HepG2 (cell line): ENCODE measurements around the gene ZNF445. TPM values are rescaled to one million over a fixed set of nuclear protein-coding genes. Genes with fewer than 3 reads are reported as not detected.

Source experiments
- ATRX ChIP-seq: sonication (generic); formaldehyde crosslinking; IDR thresholded peaks from 2 replicates; pipeline ENCODE4 v1.4.0; 2020; ENCODE audit warnings: missing genetic modification reagents, borderline replicate concordance
- EP300 ChIP-seq, 3 experiments: sonication (generic) in 1 of 3; formaldehyde crosslinking in 1 of 3; IDR thresholded peaks; 2 replicates each; pipeline versions ENCODE4 v1.5.1 to v1.6.1; 2011 to 2020; ENCODE audit warnings: low read depth in 2 of 3, low read length in 2 of 3, borderline replicate concordance in 1 of 3, improper control_type of control experiment in 1 of 3, mild to moderate bottlenecking in 1 of 3, missing genetic modification reagents in 1 of 3, moderate library complexity in 1 of 3
- GLMP ChIP-seq: sonication (generic); formaldehyde crosslinking; IDR thresholded peaks from 2 replicates; pipeline ENCODE4 v1.9.0; 2021; ENCODE audit warnings: missing genetic modification reagents, mild to moderate bottlenecking, borderline replicate concordance
- HDAC1 ChIP-seq: sonication (generic); formaldehyde crosslinking; IDR thresholded peaks from 2 replicates; pipeline ENCODE4 v1.5.1; 2020; ENCODE audit warnings: mild to moderate bottlenecking, missing genetic modification reagents
- HES4 ChIP-seq: sonication (generic); formaldehyde crosslinking; IDR thresholded peaks from 2 replicates; pipeline ENCODE4 v1.9.0; 2021; ENCODE audit warnings: mild to moderate bottlenecking, missing genetic modification reagents, borderline replicate concordance
- HNF4A ChIP-seq: sonication (generic); formaldehyde crosslinking; IDR thresholded peaks from 2 replicates; pipeline ENCODE4 v1.4.0; 2020; ENCODE audit warnings: missing genetic modification reagents
- HNRNPLL ChIP-seq: fragments of 200-400 bp; formaldehyde crosslinking; IDR thresholded peaks from 2 replicates; pipeline ENCODE4 v1.6.1; 2017; ENCODE audit warnings: mild to moderate bottlenecking, low read depth, low read length; ENCODE audit not compliant: poor library complexity, severe bottlenecking
- IRX3 ChIP-seq: sonication (generic); formaldehyde crosslinking; IDR thresholded peaks from 2 replicates; pipeline ENCODE4 v1.8.1; 2023; ENCODE audit warnings: mild to moderate bottlenecking, low read depth, missing genetic modification reagents, borderline replicate concordance
- NFIC ChIP-seq: IDR thresholded peaks from 2 replicates; pipeline ENCODE4 v1.6.1; 2012; ENCODE audit warnings: mild to moderate bottlenecking, low read length, inconsistent platforms
- NR2F2 ChIP-seq: IDR thresholded peaks from 2 replicates; pipeline ENCODE4 v1.6.1; 2012; ENCODE audit warnings: low read depth, inconsistent platforms, borderline replicate concordance
- PCBP1 ChIP-seq: fragments of 200-400 bp; formaldehyde crosslinking; IDR thresholded peaks from 2 replicates; pipeline ENCODE4 v1.6.1; 2017; ENCODE audit warnings: mild to moderate bottlenecking, low read depth, low read length, borderline replicate concordance
- RARA ChIP-seq: IDR thresholded peaks from 2 replicates; pipeline ENCODE4 v1.6.1; 2016; ENCODE audit warnings: missing genetic modification reagents, missing compliant biosample characterization
- SAFB2 ChIP-seq: sonication (generic); formaldehyde crosslinking; IDR thresholded peaks from 2 replicates; pipeline ENCODE4 v1.5.1; 2020; ENCODE audit warnings: missing genetic modification reagents, low read depth, mild to moderate bottlenecking, borderline replicate concordance
- SNAPC2 ChIP-seq: sonication (generic); formaldehyde crosslinking; IDR thresholded peaks from 2 replicates; pipeline ENCODE4 v1.8.1; 2022; ENCODE audit warnings: mild to moderate bottlenecking, missing genetic modification reagents
- TEAD3 ChIP-seq: optimal IDR thresholded peaks from 2 replicates; pipeline ENCODE3; 2016; ENCODE audit warnings: borderline replicate concordance
- TP53 ChIP-seq: sonication (generic); formaldehyde crosslinking; conservative IDR thresholded peaks from 2 replicates; pipeline ENCODE4 v1.4.0; 2020; ENCODE audit warnings: missing genetic modification reagents
- ZFAT ChIP-seq: sonication (generic); formaldehyde crosslinking; conservative IDR thresholded peaks from 2 replicates; pipeline ENCODE4 v1.8.1; 2023; ENCODE audit warnings: missing genetic modification reagents, inconsistent platforms
- ZFP62 ChIP-seq: sonication (generic); formaldehyde crosslinking; IDR thresholded peaks from 2 replicates; pipeline ENCODE4 v1.4.0; 2020; ENCODE audit warnings: missing genetic modification reagents
- ZMAT5 ChIP-seq: sonication (generic); formaldehyde crosslinking; IDR thresholded peaks from 2 replicates; pipeline ENCODE4 v1.5.0; 2020; ENCODE audit warnings: mild to moderate bottlenecking, low read depth, missing genetic modification reagents, borderline replicate concordance
- ZMYM4 ChIP-seq: sonication (generic); formaldehyde crosslinking; IDR thresholded peaks from 2 replicates; pipeline ENCODE4 v1.8.1; 2023; ENCODE audit warnings: mild to moderate bottlenecking, missing genetic modification reagents
- ZNF337 ChIP-seq: sonication (generic); formaldehyde crosslinking; IDR thresholded peaks from 2 replicates; pipeline ENCODE4 v1.5.1; 2020; ENCODE audit warnings: missing genetic modification reagents, low read depth, mild to moderate bottlenecking, borderline replicate concordance
- ZNF644 ChIP-seq: IDR thresholded peaks from 2 replicates; pipeline ENCODE4 v1.6.1; 2016; ENCODE audit warnings: low read depth
- ZNF691 ChIP-seq: sonication (generic); formaldehyde crosslinking; IDR thresholded peaks from 2 replicates; pipeline ENCODE4 v1.4.0; 2020; ENCODE audit warnings: missing genetic modification reagents, low read depth, mild to moderate bottlenecking, borderline replicate concordance
- ZSCAN21 ChIP-seq: sonication (generic); formaldehyde crosslinking; IDR thresholded peaks from 2 replicates; pipeline ENCODE4 v1.8.0; 2022; ENCODE audit warnings: mild to moderate bottlenecking, missing genetic modification reagents, moderate library complexity, borderline replicate concordance
- ZSCAN25 ChIP-seq: sonication (generic); formaldehyde crosslinking; IDR thresholded peaks from 2 replicates; pipeline ENCODE4 v1.8.0; 2022; ENCODE audit warnings: mild to moderate bottlenecking, missing genetic modification reagents
- ZSCAN5A ChIP-seq: sonication (generic); formaldehyde crosslinking; IDR thresholded peaks from 2 replicates; pipeline ENCODE4 v1.8.0; 2022; ENCODE audit warnings: mild to moderate bottlenecking, missing genetic modification reagents, borderline replicate concordance
- polyA plus RNA-seq, 8 experiments: library from polyadenylated mRNA; depleted of rRNA in 3 of 8; stranded (reverse) in 7 of 8; unstranded in 1 of 8; fragments of >200 nt; fragmentation: Illumina TruSeq in 4 of 8; extraction: Trizol in 4 of 8; gene quantifications; 2 replicates each; pipeline versions ENCODE4 v1.2.1 to v1.2.3, GENCODE V29; 2011 to 2016; ENCODE audit warnings: low read depth in 4 of 8, missing spikeins in 1 of 8, mixed read lengths in 1 of 8; ENCODE audit not compliant: insufficient read depth in 1 of 8
- total RNA-seq, 5 experiments: library from RNA; depleted of rRNA; stranded (reverse); fragments of >200 nt; fragmentation: Illumina TruSeq; extraction: Trizol; gene quantifications; 2 replicates each; pipeline ENCODE4 v1.2.3, GENCODE V29; 2016; ENCODE audit warnings: low read depth in 1 of 5

ZNF445 gene
- total and polyA plus RNA-seq, 2 of the 13 experiments (the other 11 are each of a cell fraction or from before 2014, with no cell fraction given), result 4.4 to 10.3 TPM

- no peak for TF ChIP-seq SAFB2 (CRISPR knock-in tag)
- peak; percentile 93 for TF ChIP-seq NR2F2
- TF ChIP-seq GLMP, result no peak
- TF ChIP-seq EP300 (IDR thresholded peaks at IDR 0.05; ENCODE audit: low read depth in 2 of 2, low read length in 2 of 2), result peak in 1 of 2 experiments; percentile 8; a peak in 1 of 4 replicates
- TF ChIP-seq EP300 (CRISPR knock-in tag; IDR thresholded peaks at IDR 0.05; ENCODE audit: borderline replicate concordance), result no peak
- 0 out of 2 replicates have a peak, but pooled peaks have one; percentile 17 for TF ChIP-seq HDAC1
- TF ChIP-seq ZMYM4 (CRISPR knock-in tag), result 0 out of 2 replicates have a peak, but pooled peaks have one; percentile 22
- TF ChIP-seq ZNF644 (CRISPR knock-in tag), result no peak
- no peak for TF ChIP-seq ZSCAN25 (CRISPR knock-in tag)
- no peak for TF ChIP-seq TP53 (CRISPR knock-in tag)
- no peak for TF ChIP-seq NFIC
- TF ChIP-seq PCBP1, result no peak
- TF ChIP-seq HNF4A (CRISPR knock-in tag), result peak; percentile 38; the same call in 1 of the 2 replicates
- 0 out of 2 replicates have a peak, but pooled peaks have one; percentile 85 for TF ChIP-seq ZNF691
- TF ChIP-seq RARA (CRISPR knock-in tag), result 0 out of 2 replicates have a peak, but pooled peaks have one; percentile 9
- no peak for TF ChIP-seq ZSCAN5A
- peak; percentile 56 for TF ChIP-seq TEAD3 (CRISPR knock-in tag)
- no peak for TF ChIP-seq ZFP62
- no peak for TF ChIP-seq IRX3
- no peak for TF ChIP-seq ZMAT5 (CRISPR knock-in tag)
- TF ChIP-seq HNRNPLL, result no peak
- no peak for TF ChIP-seq ATRX
- TF ChIP-seq ZFAT, result no peak
- no peak for TF ChIP-seq ZNF337 (CRISPR knock-in tag)
- TF ChIP-seq SNAPC2 (CRISPR knock-in tag), result no peak
- TF ChIP-seq ZSCAN21 (CRISPR knock-in tag), result no peak
- no peak for TF ChIP-seq HES4
Measured at GRCh38 chr3:44400771-44401170, 76.7 kb downstream of the ZNF445 start (continued).
